NCI-H82 treated with DMSO at 0.1 percent for 48 hours (cell line): ENCODE results near the gene LIN9.
"Not testable (repeated sequence)": the region's sequence is repeated elsewhere in the genome, so short reads cannot be mapped to it uniquely, and the experiment has no call there.

Experiments
- DNase-seq: peaks from one replicate; lab custom pipeline; 2025; ENCODE audit not compliant: unreplicated experiment; lab: John Stamatoyannopoulos, UW

LIN9 gene

GRCh38 chr1:226308723-226309397 is at the start of gene LIN9:
Gene LIN9, minus strand, starts transcription at chr1:226309164. Its CDS starts 25 bp downstream, at chr1:226309139.
- peak; percentile 78 for DNase-seq

GRCh38 chr1:226357416-226357815 is 48.5 kb upstream of the LIN9 start:
- no peak for DNase-seq

- peak; percentile 60 for DNase-seq
Observed at GRCh38 chr1:226355669-226356551, 46.9 kb upstream of the LIN9 start.

- DNase-seq: no peak
Observed at GRCh38 chr1:226355016-226355415, 46.1 kb upstream of the LIN9 start.

GRCh38 chr1:226353698-226354525 is 44.9 kb upstream of the LIN9 start:
- DNase-seq: no peak

- no peak for DNase-seq
Observed at GRCh38 chr1:226351709-226352108, 42.7 kb upstream of the LIN9 start.

GRCh38 chr1:226350519-226350865 is 41.5 kb upstream of the LIN9 start:
- no peak for DNase-seq

- DNase-seq: no peak
Observed at GRCh38 chr1:226349801-226350518, 41.0 kb upstream of the LIN9 start.

- DNase-seq: no peak
Observed at GRCh38 chr1:226349081-226349480, 40.1 kb upstream of the LIN9 start.

- DNase-seq: no peak
Observed at GRCh38 chr1:226344441-226345259, 35.7 kb upstream of the LIN9 start.

GRCh38 chr1:226342656-226343055 is 33.7 kb upstream of the LIN9 start:
- DNase-seq: no peak

GRCh38 chr1:226340111-226340510 is 31.1 kb upstream of the LIN9 start:
- DNase-seq: not testable (repeated sequence)

- no peak for DNase-seq
Observed at GRCh38 chr1:226337276-226337875, 28.4 kb upstream of the LIN9 start.

- DNase-seq: no peak
Observed at GRCh38 chr1:226335661-226336060, 26.7 kb upstream of the LIN9 start.

GRCh38 chr1:226332947-226333346 is 24.0 kb upstream of the LIN9 start:
- DNase-seq: no peak

GRCh38 chr1:226329237-226329636 is 20.3 kb upstream of the LIN9 start:
- DNase-seq: no peak

GRCh38 chr1:226327761-226328162 is 18.8 kb upstream of the LIN9 start:
- no peak for DNase-seq

GRCh38 chr1:226325178-226325577 is 16.2 kb upstream of the LIN9 start:
- no peak for DNase-seq

- DNase-seq: no peak
Observed at GRCh38 chr1:226324479-226324878, 15.5 kb upstream of the LIN9 start.

- no peak for DNase-seq
Observed at GRCh38 chr1:226322986-226323385, 14.0 kb upstream of the LIN9 start.
